Measurements from ENCODE around the gene GGNBP2.

The GGNBP2 gene

DNA sequence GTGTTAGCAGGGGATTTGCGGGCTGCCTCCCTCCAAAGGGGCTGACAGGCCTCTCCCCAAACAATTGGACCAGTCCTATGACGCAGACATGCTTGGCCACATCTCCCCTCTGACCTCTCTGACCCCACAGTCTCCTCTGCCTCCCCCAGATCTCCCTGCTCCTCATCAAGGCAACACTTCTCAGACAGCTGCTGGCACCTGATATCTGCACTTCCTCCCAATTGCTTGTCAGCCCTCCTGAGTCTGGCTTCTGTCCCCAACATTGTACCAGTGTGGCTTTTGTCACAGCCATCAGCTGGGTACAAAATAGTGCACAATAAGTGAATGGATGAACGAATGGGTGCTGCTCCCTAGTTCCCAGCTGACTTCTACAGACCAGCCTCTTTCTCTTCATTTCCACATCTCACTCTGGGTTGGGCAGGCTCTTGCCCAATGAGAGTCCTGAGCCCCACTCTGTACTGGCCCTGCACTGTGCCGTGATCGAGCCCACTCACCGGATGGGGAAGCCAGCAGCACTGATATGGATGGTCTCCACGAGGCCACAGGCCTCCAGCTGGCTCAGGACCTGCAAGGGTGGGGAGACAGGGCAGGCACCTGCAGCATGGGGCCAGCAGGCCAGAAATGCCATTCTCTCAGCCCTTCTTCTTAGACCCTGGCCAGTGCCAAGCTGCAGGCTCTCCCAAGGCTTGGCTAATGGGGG is 41.1 kb upstream of the GGNBP2 start:
- no peaks in the 10 kb centered on the region for H3K27me3 ChIP-seq (ENCODE audit: insufficient read depth, low read depth)
- no peaks in the 10 kb centered on the region for H3K79me2 ChIP-seq (ENCODE audit: insufficient read depth, low read depth)
- no peak overlapping the region for H3K4me2 ChIP-seq
- no peak overlapping the region for H3K4me3 ChIP-seq (IDR thresholded peaks at IDR 0.05; ENCODE audit: insufficient read depth, low read depth, low read length)
- no peak overlapping the region for H3K9ac ChIP-seq
- no peaks in the 10 kb centered on the region for H3K4me1 ChIP-seq (ENCODE audit: low read depth, poor library complexity, severe bottlenecking)
- no peak overlapping the region for H3K27ac ChIP-seq
- no peaks in the 10 kb centered on the region for H4K20me1 ChIP-seq (ENCODE audit: insufficient read depth)
- H2AFZ ChIP-seq (ENCODE audit: low read depth) = no peak overlapping the region
- TF ChIP-seq, protein P1, sequence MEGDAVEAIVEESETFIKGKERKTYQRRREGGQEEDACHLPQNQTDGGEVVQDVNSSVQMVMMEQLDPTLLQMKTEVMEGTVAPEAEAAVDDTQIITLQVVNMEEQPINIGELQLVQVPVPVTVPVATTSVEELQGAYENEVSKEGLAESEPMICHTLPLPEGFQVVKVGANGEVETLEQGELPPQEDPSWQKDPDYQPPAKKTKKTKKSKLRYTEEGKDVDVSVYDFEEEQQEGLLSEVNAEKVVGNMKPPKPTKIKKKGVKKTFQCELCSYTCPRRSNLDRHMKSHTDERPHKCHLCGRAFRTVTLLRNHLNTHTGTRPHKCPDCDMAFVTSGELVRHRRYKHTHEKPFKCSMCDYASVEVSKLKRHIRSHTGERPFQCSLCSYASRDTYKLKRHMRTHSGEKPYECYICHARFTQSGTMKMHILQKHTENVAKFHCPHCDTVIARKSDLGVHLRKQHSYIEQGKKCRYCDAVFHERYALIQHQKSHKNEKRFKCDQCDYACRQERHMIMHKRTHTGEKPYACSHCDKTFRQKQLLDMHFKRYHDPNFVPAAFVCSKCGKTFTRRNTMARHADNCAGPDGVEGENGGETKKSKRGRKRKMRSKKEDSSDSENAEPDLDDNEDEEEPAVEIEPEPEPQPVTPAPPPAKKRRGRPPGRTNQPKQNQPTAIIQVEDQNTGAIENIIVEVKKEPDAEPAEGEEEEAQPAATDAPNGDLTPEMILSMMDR (conservative IDR thresholded peaks at IDR 0.05; ENCODE audit: low read depth, low read length) = no peak
- no peaks in the 10 kb centered on the region for H3K36me3 ChIP-seq (ENCODE audit: insufficient read depth)

GRCh38 chr17:36504156-36504545 is 40.6 kb upstream of the GGNBP2 start:
- no peak overlapping the region for H3K27ac ChIP-seq
- H3K4me1 ChIP-seq (ENCODE audit: low read depth, poor library complexity, severe bottlenecking) = no peaks in the 10 kb centered on the region
- TF ChIP-seq, protein P1 (conservative IDR thresholded peaks at IDR 0.05; ENCODE audit: low read depth, low read length) = no peak
- H3K9ac ChIP-seq = no peak overlapping the region
- H3K4me2 ChIP-seq = no peak overlapping the region
- no peak overlapping the region for H2AFZ ChIP-seq (ENCODE audit: low read depth)
- no peaks in the 10 kb centered on the region for H3K36me3 ChIP-seq (ENCODE audit: insufficient read depth)
- no peaks in the 10 kb centered on the region for H3K79me2 ChIP-seq (ENCODE audit: insufficient read depth, low read depth)
- H3K4me3 ChIP-seq (IDR thresholded peaks at IDR 0.05; ENCODE audit: insufficient read depth, low read depth, low read length) = no peak overlapping the region
- H4K20me1 ChIP-seq (ENCODE audit: insufficient read depth) = no peaks in the 10 kb centered on the region
- no peaks in the 10 kb centered on the region for H3K27me3 ChIP-seq (ENCODE audit: insufficient read depth, low read depth)

GRCh38 chr17:36505171-36505570 is 39.5 kb upstream of the GGNBP2 start:
- Histone ChIP-seq H3K4me3 (IDR thresholded peaks at IDR 0.05; ENCODE audit: insufficient read depth, low read depth, low read length) (no peak overlapping the region), H3K27me3 (ENCODE audit: insufficient read depth, low read depth) (no peaks in the 10 kb centered on the region), H4K20me1 (ENCODE audit: insufficient read depth) (no peaks in the 10 kb centered on the region), H3K4me2 (no peak overlapping the region), H3K4me1 (ENCODE audit: low read depth, poor library complexity, severe bottlenecking) (no peaks in the 10 kb centered on the region), H3K36me3 (ENCODE audit: insufficient read depth) (no peaks in the 10 kb centered on the region), H3K9ac (no peak overlapping the region), H3K79me2 (ENCODE audit: insufficient read depth, low read depth) (no peaks in the 10 kb centered on the region), H3K27ac (no peak overlapping the region), H2AFZ (ENCODE audit: low read depth) (no peak overlapping the region)
- TF ChIP-seq, protein P1 (conservative IDR thresholded peaks at IDR 0.05; ENCODE audit: low read depth, low read length) = no peak

DNA sequence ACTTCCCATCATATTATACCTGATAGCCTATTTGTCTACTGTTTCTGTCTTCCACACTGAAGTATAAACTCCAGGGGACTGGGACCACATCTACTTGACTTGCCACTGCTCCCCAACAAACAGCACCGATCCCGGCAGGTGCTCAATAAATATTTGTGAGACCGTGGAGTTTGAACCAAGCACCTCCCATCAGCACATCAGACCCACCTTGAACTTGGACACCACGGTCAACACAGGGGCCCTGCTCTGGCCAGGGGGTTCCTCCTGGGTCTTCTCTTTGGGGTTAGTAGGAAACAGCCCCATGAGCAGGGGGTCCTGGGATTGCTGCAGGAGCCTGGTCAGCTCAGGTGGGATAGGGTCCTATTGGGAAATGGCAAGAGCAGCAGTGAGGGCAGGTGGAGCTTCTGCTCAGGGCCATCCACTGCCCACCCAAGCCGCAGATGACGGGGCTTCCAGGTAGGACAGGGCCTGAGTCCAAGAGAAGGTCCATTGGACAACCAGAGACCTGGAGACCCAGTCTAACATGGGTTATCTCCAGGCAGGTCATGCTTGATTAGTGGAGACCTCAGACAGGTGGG is 38.4 kb upstream of the GGNBP2 start:
- TF ChIP-seq, protein P1 (conservative IDR thresholded peaks at IDR 0.05; ENCODE audit: low read depth, low read length) = no peak
- H3K27ac ChIP-seq = no peak overlapping the region
- H3K79me2 ChIP-seq (ENCODE audit: insufficient read depth, low read depth) = no peaks in the 10 kb centered on the region
- H3K4me2 ChIP-seq = no peak overlapping the region
- no peak overlapping the region for H2AFZ ChIP-seq (ENCODE audit: low read depth)
- H3K4me1 ChIP-seq (ENCODE audit: low read depth, poor library complexity, severe bottlenecking) = no peaks in the 10 kb centered on the region
- no peaks in the 10 kb centered on the region for H4K20me1 ChIP-seq (ENCODE audit: insufficient read depth)
- H3K9ac ChIP-seq = no peak overlapping the region
- H3K27me3 ChIP-seq (ENCODE audit: insufficient read depth, low read depth) = no peaks in the 10 kb centered on the region
- H3K36me3 ChIP-seq (ENCODE audit: insufficient read depth) = no peaks in the 10 kb centered on the region
- no peak overlapping the region for H3K4me3 ChIP-seq (IDR thresholded peaks at IDR 0.05; ENCODE audit: insufficient read depth, low read depth, low read length)

Data from KMS-11 (cell line).